ENCODE data around the gene GPS1. TPM values are rescaled to one million over a fixed set of nuclear protein-coding genes. Genes with fewer than 3 reads are reported as not detected.
A peak's percentile ranks its signal among the peaks of the same experiment; 100 is the strongest.

The GPS1 gene
- total and polyA plus RNA-seq, 9 of the 15 experiments (the other 6 are each of a cell fraction or from before 2014, with no cell fraction given) = 3.1 to 167 (median 69.9) TPM

- peak overlapping the region; percentile 69 to 97 for H3K9ac ChIP-seq (ENCODE audit: insufficient read depth in 1 of 2, low read depth in 2 of 2, low read length in 2 of 2)
- peaks cover 36% of the 10 kb centered on the region for H3K79me2 ChIP-seq (ENCODE audit: control insufficient read depth, insufficient read depth, low read length)
- intact Hi-C loops (cut with micrococcal nuclease) = loop anchor here (1.0 to 5.0 kb wide), 3 partner anchors 8 to 163 kb away; partner anchors contain the start of genes ASPSCR1, P4HB and RAC3
- FAIRE-seq (peak; percentile 51), ATAC-seq (peak; percentile 22), DNase-seq (ENCODE audit: extremely low read depth in 1 of 4, low spot score in 3 of 4) (peak in 1 of 4 experiments; percentile 44)
- CTCF ChIA-PET (ENCODE audit: low intra/inter-chr PET ratio) = interaction anchor here (0.5 to 6.6 kb wide), 3 partner anchors 64 to 531 kb away, joined by 4 to 103 read pairs (median 4); partner anchors contain the start of gene NOTUM
- in situ Hi-C loops (cut with MboI) = no loop called here
- H4K20me1 ChIP-seq (replicated peaks; ENCODE audit: control insufficient read depth, insufficient read depth, low read length) = peaks cover 17% of the 10 kb centered on the region
- no TSS peak for BruUV-seq (replicated peaks)
- peak overlapping the region; percentile 71 for H2AFZ ChIP-seq (ENCODE audit: low read depth, low read length)
- no peaks in the 10 kb centered on the region for H3K9me3 ChIP-seq (replicated peaks; ENCODE audit: control insufficient read depth, insufficient read depth, low read depth, low read length)
- peak overlapping the region; percentile 69 for H3K4me3 ChIP-seq
- H3K9me1 ChIP-seq (ENCODE audit: control insufficient read depth, insufficient read depth, low read length) = no peaks in the 10 kb centered on the region
- H3K27me3 ChIP-seq (ENCODE audit: control insufficient read depth in 2 of 2, insufficient read depth in 2 of 2, low read length in 2 of 2) = no peaks in the 10 kb centered on the region
- 11% methylated on average over 35 of the region's 55 CpGs for WGBS (ENCODE audit: insufficient coverage, low coverage, missing lambda C conversion rate)
- POLR2A ChIA-PET = interaction anchor here (0.5 to 5.0 kb wide), 7 partner anchors 11 to 470 kb away, joined by 3 to 51 read pairs (median 4); partner anchors contain the start of genes ALYREF, ANAPC11 and DCXR
- peaks cover 22% of the 10 kb centered on the region; the same call in 1 of the 3 replicates for H3K36me3 ChIP-seq (ENCODE audit: control insufficient read depth, insufficient read depth, low read length)
- peaks cover 14 to 88% of the 10 kb centered on the region in 2 experiments for H3K4me1 ChIP-seq (replicated peaks in 1 of 2; ENCODE audit: control insufficient read depth in 2 of 2, insufficient read depth in 2 of 2, low read length in 2 of 2)
- H3K4me2 ChIP-seq (ENCODE audit: insufficient read depth, low read length) = peak overlapping the region; percentile 73
- H3K27ac ChIP-seq (ENCODE audit: extremely low read depth, low read depth, low read length) = peak overlapping the region; percentile 52; the same call in 2 of the 3 replicates
- TF ChIP-seq GTF2B (IDR thresholded peaks at IDR 0.05; ENCODE audit: extremely low read depth, insufficient read length) (no peak), BCL6 (CRISPR knock-in tag; IDR thresholded peaks at IDR 0.05) (no peak), ZNF274 (IDR thresholded peaks at IDR 0.05; ENCODE audit: borderline replicate concordance, low read depth, low read length) (no peak), PML (IDR thresholded peaks at IDR 0.05; ENCODE audit: low read length) (no peak), GTF2E2 (tag; IDR thresholded peaks at IDR 0.05) (no peak), ZNF347 (CRISPR knock-in tag; IDR thresholded peaks at IDR 0.05; ENCODE audit: low read depth) (no peak), JUN (IDR thresholded peaks at IDR 0.05; ENCODE audit: borderline replicate concordance, low read depth, low read length) (no peak), JUN (CRISPR knock-in tag; IDR thresholded peaks at IDR 0.05; ENCODE audit: borderline replicate concordance) (peak; percentile 81; the same call in 1 of the 2 replicates), ZNF143 (CRISPR knock-in tag; IDR thresholded peaks at IDR 0.05) (no peak)
- TF ChIP-seq, protein P1, sequence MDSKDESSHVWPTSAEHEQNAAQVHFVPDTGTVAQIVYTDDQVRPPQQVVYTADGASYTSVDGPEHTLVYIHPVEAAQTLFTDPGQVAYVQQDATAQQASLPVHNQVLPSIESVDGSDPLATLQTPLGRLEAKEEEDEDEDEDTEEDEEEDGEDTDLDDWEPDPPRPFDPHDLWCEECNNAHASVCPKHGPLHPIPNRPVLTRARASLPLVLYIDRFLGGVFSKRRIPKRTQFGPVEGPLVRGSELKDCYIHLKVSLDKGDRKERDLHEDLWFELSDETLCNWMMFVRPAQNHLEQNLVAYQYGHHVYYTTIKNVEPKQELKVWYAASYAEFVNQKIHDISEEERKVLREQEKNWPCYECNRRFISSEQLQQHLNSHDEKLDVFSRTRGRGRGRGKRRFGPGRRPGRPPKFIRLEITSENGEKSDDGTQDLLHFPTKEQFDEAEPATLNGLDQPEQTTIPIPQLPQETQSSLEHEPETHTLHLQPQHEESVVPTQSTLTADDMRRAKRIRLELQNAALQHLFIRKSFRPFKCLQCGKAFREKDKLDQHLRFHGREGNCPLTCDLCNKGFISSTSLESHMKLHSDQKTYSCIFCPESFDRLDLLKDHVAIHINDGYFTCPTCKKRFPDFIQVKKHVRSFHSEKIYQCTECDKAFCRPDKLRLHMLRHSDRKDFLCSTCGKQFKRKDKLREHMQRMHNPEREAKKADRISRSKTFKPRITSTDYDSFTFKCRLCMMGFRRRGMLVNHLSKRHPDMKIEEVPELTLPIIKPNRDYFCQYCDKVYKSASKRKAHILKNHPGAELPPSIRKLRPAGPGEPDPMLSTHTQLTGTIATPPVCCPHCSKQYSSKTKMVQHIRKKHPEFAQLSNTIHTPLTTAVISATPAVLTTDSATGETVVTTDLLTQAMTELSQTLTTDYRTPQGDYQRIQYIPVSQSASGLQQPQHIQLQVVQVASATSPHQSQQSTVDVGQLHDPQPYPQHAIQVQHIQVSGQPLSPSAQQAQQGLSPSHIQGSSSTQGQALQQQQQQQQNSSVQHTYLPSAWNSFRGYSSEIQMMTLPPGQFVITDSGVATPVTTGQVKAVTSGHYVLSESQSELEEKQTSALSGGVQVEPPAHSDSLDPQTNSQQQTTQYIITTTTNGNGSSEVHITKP (IDR thresholded peaks at IDR 0.05; ENCODE audit: partially characterized antibody) = no peak
- TF ChIP-seq, protein P2, sequence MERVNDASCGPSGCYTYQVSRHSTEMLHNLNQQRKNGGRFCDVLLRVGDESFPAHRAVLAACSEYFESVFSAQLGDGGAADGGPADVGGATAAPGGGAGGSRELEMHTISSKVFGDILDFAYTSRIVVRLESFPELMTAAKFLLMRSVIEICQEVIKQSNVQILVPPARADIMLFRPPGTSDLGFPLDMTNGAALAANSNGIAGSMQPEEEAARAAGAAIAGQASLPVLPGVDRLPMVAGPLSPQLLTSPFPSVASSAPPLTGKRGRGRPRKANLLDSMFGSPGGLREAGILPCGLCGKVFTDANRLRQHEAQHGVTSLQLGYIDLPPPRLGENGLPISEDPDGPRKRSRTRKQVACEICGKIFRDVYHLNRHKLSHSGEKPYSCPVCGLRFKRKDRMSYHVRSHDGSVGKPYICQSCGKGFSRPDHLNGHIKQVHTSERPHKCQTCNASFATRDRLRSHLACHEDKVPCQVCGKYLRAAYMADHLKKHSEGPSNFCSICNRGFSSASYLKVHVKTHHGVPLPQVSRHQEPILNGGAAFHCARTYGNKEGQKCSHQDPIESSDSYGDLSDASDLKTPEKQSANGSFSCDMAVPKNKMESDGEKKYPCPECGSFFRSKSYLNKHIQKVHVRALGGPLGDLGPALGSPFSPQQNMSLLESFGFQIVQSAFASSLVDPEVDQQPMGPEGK (CRISPR knock-in tag; IDR thresholded peaks at IDR 0.05; ENCODE audit: borderline replicate concordance) = no peak
These were observed 28.1 kb upstream of the GPS1 start for GRCh38 chr17:82023447-82024241.

Measured in K562 (cell line).